ENCODE measurements around the gene ANG.

DNA sequence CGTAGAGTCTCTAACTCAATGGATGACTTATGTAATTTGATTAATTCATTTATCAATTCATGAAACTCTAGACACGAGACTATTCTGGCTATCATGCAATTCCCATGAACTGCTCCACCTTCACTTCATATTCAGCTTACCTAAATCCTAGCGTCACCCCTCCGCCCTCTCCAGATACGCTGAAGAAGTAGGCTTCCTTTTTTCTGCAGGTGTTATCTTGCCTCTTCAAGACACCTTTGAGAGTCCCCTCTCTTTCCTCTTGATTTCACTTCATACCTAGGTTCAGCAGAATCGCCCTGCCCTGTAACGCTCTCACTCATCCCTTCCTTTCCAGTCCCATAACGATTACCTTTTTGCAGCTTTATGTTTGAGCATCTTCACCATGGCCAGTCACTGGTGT, 8.2 kb upstream of the ANG start:
- no peak for TF ChIP-seq CTCF (conservative IDR thresholded peaks at IDR 0.05; ENCODE audit: low read depth, low read length)
- no peak for TF ChIP-seq EZH2 (IDR thresholded peaks at IDR 0.05; ENCODE audit: borderline replicate concordance, low read depth, low read length, poor library complexity, severe bottlenecking)

All from A673 (cell line).